Mucosa of stomach (tissue), 1 donor: ENCODE measurements around the gene CCDC97.

Experiments
- H3K27me3 ChIP-seq: one replicate; pipeline ENCODE4 v1.7.0; 2013; ENCODE audit warnings: mild to moderate bottlenecking, low read length; ENCODE audit not compliant: control insufficient read depth, insufficient read depth
- H3K36me3 ChIP-seq: one replicate; pipeline ENCODE4 v1.7.0; 2013; ENCODE audit warnings: low read length; ENCODE audit not compliant: control insufficient read depth, insufficient read depth
- H3K4me1 ChIP-seq: one replicate; pipeline ENCODE4 v1.7.0; 2013; ENCODE audit warnings: mild to moderate bottlenecking, low read length; ENCODE audit not compliant: control insufficient read depth, insufficient read depth
- H3K4me3 ChIP-seq: one replicate; pipeline ENCODE4 v1.7.0; 2013; ENCODE audit warnings: low read length
- H3K9ac ChIP-seq: one replicate; pipeline ENCODE4 v1.7.0; 2013; ENCODE audit warnings: mild to moderate bottlenecking, low read length, moderate library complexity
- H3K9me3 ChIP-seq: one replicate; pipeline ENCODE4 v1.7.0; 2013; ENCODE audit warnings: mild to moderate bottlenecking, low read length, moderate library complexity; ENCODE audit not compliant: control insufficient read depth
- donor health status: Pancreatic carcinoma.

The CCDC97 gene

GRCh38 chr19:41316306-41316920, 6.4 kb downstream of the CCDC97 start:
- Histone ChIP-seq H3K9ac (no peak overlapping the region), H3K4me3 (no peak overlapping the region), H3K27me3 (no peaks in the 10 kb centered on the region), H3K9me3 (no peaks in the 10 kb centered on the region), H3K36me3 (peaks cover 18% of the 10 kb centered on the region), H3K4me1 (peaks cover 1% of the 10 kb centered on the region)

GRCh38 chr19:41318696-41319499, 8.9 kb downstream of the CCDC97 start:
- Histone ChIP-seq H3K36me3 (peaks cover 18% of the 10 kb centered on the region), H3K9me3 (no peaks in the 10 kb centered on the region), H3K4me1 (peaks cover 24% of the 10 kb centered on the region), H3K27me3 (no peaks in the 10 kb centered on the region), H3K4me3 (no peak overlapping the region), H3K9ac (no peak overlapping the region)

DNA sequence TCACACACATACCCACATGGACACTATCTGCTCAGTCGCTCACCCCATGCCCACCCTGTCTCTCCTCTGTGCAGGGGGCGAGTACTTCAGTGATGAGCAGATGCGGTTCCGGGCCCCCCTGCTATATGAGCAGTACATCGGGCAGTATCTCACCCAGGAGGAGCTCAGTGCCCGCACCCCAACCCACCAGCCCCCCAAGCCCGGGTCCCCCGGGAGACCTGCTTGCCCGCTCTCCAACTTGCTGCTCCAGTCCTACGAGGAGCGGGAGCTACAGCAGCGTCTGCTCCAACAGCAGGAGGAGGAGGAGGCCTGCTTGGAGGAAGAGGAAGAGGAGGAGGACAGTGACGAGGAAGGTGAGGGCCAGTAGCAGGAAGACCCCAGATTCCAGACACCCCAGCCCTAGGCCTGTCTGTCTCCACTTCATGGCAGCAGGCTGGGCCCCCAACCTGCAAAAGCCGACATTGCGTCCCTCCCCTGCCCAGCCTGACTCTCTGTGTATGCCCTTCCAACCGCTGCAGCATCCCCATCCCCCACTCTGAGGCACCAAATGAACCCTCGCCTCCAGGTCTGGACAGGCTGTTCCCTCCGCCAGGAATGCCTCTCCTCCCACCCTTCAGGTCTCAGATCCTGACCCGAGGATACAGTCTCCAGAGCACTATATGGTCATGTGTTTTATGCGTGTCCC, 9.7 kb downstream of the CCDC97 start:
- Histone ChIP-seq H3K9me3 (no peaks in the 10 kb centered on the region), H3K4me1 (peaks cover 30% of the 10 kb centered on the region), H3K27me3 (no peaks in the 10 kb centered on the region), H3K9ac (no peak overlapping the region), H3K36me3 (peaks cover 18% of the 10 kb centered on the region), H3K4me3 (no peak overlapping the region)

DNA sequence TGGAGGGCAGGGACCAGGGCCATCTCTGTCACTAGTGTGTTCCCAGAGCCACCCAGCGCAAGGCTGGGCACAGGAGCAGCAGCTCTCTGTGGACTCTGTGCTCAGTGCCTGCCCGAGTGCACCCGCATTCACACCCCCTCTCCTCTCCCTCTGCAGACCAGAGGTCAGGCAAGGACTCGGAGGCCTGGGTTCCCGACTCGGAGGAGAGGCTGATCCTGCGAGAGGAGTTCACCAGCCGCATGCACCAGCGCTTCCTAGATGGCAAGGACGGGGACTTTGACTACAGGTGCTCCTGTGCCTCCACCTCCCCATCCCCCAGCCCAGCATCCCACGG, 10.2 kb downstream of the CCDC97 start:
- Histone ChIP-seq H3K4me1 (peaks cover 35% of the 10 kb centered on the region), H3K9ac (no peak overlapping the region), H3K27me3 (no peaks in the 10 kb centered on the region), H3K36me3 (peaks cover 18% of the 10 kb centered on the region), H3K4me3 (no peak overlapping the region), H3K9me3 (no peaks in the 10 kb centered on the region)

DNA sequence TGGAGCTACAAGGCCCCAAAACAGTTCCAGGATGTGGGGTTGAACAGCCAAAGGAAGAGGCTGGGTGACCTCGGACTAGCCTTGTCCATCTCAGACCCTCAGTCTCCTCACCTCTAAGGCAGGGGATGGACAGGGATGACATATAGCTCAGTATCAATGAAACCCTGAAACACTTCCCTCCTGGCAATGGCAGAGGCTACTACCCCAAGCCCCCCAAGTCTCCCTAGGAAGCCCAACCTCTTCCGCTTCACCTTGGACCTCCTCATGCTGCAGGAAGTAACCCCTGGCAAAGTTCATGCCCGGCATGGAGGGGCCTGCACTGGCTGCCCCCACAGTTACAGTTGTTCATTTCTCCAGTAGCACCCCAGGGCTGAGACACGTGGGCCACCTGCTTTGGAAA, 10.6 kb downstream of the CCDC97 start:
- Histone ChIP-seq H3K9me3 (no peaks in the 10 kb centered on the region), H3K4me1 (peaks cover 39% of the 10 kb centered on the region), H3K27me3 (peaks cover under 1% of the 10 kb centered on the region), H3K9ac (no peak overlapping the region), H3K4me3 (no peak overlapping the region), H3K36me3 (peaks cover 18% of the 10 kb centered on the region)

- peaks cover 7% of the 10 kb centered on the region for H3K27me3 ChIP-seq
- no peak overlapping the region for H3K4me3 ChIP-seq
- H3K9me3 ChIP-seq, result no peaks in the 10 kb centered on the region
- peaks cover 46% of the 10 kb centered on the region for H3K4me1 ChIP-seq
- no peak overlapping the region for H3K9ac ChIP-seq
- H3K36me3 ChIP-seq, result peaks cover 18% of the 10 kb centered on the region
Observed at GRCh38 chr19:41321204-41321599, 11.2 kb downstream of the CCDC97 start.

GRCh38 chr19:41321600-41322270, 11.8 kb downstream of the CCDC97 start:
- H3K27me3 ChIP-seq, result peaks cover 7% of the 10 kb centered on the region
- H3K4me1 ChIP-seq, result peaks cover 51% of the 10 kb centered on the region
- no peak overlapping the region for H3K9ac ChIP-seq
- H3K36me3 ChIP-seq, result peaks cover 18% of the 10 kb centered on the region
- no peaks in the 10 kb centered on the region for H3K9me3 ChIP-seq
- H3K4me3 ChIP-seq, result no peak overlapping the region

DNA sequence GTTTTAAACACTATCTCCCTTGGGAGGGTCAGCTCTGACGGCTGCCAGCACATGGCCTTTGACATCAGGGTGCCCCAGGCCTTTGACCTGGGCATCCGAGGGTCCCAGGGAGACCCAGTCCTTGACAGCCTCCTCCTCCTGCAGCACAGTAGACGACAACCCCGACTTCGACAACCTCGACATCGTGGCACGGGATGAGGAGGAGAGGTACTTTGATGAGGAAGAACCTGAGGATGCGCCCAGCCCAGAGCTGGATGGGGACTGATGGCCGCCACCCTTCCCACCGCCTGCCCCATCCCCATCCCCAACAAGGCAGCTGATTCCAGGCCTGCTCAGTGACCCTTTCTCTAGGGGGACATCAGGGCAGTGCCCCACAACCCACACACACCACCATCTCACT, 12.5 kb downstream of the CCDC97 start:
- Histone ChIP-seq H3K9ac (peak overlapping the region; percentile 2), H3K36me3 (peaks cover 18% of the 10 kb centered on the region), H3K4me1 (peaks cover 58% of the 10 kb centered on the region), H3K9me3 (no peaks in the 10 kb centered on the region), H3K4me3 (no peak overlapping the region), H3K27me3 (peaks cover 7% of the 10 kb centered on the region)

DNA sequence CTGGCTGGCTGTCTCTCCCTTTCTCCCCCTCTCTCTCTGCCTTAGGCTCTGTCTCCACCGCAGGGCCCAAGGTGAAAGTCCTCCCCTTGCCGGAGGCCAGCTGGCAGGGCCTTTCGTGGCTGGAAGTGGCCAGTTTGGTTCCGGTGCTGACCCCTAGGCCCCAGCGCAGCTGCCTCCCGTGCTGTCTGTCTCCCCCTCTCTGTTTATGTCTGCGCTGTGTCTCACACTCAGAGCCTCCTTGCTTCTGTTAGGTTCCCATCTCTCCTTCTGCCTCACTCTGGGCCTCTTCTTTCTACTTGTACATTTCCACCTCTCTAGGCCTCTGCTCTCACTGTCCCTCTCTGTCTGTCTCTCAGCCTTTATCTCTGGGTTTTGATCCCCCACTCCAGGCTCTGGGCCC, 13.1 kb downstream of the CCDC97 start:
- H3K27me3 ChIP-seq, result peaks cover 7% of the 10 kb centered on the region

DNA sequence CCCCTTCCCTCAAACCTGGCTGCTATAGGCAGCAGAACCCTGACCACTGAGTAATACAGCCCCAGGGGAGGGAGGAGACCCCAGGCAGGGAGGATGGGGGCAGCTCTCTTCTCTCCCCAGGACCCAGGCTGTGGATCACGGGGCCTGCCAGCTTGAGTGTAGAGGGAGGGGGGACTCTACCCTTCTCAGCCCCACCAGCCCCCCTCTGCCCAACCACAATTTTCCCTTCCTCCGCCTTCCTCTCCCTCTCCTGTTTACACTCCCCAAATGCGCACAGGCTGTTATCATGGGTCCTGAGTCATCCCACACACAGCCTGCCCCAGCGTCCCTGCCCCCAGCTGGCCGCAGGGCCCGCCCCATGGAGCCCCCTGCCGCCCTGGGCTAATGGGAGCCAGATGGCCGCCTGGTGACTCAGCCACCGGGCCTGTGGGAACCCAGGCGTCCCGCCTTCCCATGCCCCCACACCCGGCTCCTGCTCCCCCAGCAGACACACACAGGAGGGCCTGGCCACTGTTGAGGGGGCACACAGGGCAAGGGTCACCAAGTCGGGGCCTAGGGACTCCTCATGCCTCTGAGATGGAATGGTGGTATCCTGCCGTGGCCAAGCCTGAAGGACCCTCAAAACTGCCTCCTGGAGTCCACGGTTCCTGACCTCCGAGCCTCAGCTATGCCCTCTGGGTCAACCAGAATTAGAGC, 13.6 kb downstream of the CCDC97 start:
- Histone ChIP-seq H3K9ac (peak overlapping the region; percentile 2), H3K27me3 (peaks cover 7% of the 10 kb centered on the region), H3K4me3 (no peak overlapping the region), H3K36me3 (peaks cover 18% of the 10 kb centered on the region), H3K4me1 (peaks cover 69% of the 10 kb centered on the region), H3K9me3 (no peaks in the 10 kb centered on the region)

More for the DNA sequence above, 13.1 kb downstream of the CCDC97 start:
- Histone ChIP-seq H3K4me1 (peaks cover 64% of the 10 kb centered on the region), H3K4me3 (no peak overlapping the region), H3K9me3 (no peaks in the 10 kb centered on the region), H3K9ac (peak overlapping the region; percentile 2), H3K36me3 (peaks cover 18% of the 10 kb centered on the region)

DNA sequence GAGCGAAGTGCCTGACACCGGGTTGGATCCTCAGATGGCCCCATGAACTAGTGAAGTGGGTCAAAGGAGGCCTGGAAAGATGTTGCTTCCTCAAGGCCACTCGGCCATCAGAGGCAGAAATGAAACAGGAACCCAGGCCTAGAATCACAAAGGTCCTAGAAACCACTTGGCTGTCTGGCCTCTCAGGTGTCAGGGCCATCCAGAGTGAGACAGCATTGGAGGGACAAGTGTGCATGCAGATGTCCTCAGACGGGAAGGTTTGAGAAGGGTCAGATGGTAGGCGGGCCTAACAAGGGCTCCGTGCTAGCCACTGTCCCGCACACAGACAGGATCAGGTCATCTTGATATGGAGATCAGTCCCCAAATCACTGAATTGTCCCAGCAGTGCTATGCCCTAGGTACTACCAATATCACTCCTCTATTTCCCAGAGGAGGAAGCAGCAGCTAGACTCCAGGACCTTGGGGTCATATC, 14.3 kb downstream of the CCDC97 start:
- Histone ChIP-seq H3K9ac (no peak overlapping the region), H3K36me3 (peaks cover 16% of the 10 kb centered on the region), H3K4me3 (no peak overlapping the region), H3K9me3 (no peaks in the 10 kb centered on the region), H3K4me1 (peaks cover 75% of the 10 kb centered on the region), H3K27me3 (peaks cover 7% of the 10 kb centered on the region)
